Panc1 (cell line): ENCODE results near the gene PBX1.

Source experiments
- POLR2AphosphoS5 ChIP-seq: IDR thresholded peaks from 2 replicates; pipeline ENCODE4 v1.6.1; 2012; ENCODE audit warnings: mild to moderate bottlenecking, low read depth, low read length, moderate library complexity
- TF ChIP-seq, protein P1 (sequence below): fragments of 450-650 bp; IDR thresholded peaks from 2 replicates; pipeline ENCODE4 v1.5.1; 2017; ENCODE audit warnings: mild to moderate bottlenecking

DNA sequence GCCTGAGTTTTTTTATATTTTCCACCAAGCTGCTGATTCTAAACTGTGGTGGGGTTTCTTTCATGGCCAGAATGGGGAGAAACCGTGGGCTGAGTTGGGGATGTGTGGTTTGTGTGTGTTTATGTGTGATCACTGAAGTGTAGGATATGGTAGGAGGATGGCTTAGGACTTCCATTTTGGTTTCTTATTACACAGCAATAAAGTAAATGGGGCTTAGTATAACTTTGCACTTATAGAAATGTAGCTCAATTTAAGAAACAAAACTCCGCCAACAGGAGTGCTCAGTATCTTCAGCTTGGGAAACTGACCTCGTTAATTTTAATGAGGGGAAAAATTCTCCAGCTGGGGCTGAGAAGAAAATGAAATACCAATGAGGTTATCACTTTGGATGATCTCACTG lies 77.8 kb downstream of the PBX1 start:
- TF ChIP-seq, protein P1, sequence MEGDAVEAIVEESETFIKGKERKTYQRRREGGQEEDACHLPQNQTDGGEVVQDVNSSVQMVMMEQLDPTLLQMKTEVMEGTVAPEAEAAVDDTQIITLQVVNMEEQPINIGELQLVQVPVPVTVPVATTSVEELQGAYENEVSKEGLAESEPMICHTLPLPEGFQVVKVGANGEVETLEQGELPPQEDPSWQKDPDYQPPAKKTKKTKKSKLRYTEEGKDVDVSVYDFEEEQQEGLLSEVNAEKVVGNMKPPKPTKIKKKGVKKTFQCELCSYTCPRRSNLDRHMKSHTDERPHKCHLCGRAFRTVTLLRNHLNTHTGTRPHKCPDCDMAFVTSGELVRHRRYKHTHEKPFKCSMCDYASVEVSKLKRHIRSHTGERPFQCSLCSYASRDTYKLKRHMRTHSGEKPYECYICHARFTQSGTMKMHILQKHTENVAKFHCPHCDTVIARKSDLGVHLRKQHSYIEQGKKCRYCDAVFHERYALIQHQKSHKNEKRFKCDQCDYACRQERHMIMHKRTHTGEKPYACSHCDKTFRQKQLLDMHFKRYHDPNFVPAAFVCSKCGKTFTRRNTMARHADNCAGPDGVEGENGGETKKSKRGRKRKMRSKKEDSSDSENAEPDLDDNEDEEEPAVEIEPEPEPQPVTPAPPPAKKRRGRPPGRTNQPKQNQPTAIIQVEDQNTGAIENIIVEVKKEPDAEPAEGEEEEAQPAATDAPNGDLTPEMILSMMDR, result no peak
- no peak for TF ChIP-seq POLR2AphosphoS5
